Measurements from ENCODE around the gene UPK1A.

GRCh38 chr19:35661995-35662340 is 4.3 kb upstream of the UPK1A start:
- TF ChIP-seq ATF2 (CRISPR knock-in tag; IDR thresholded peaks at IDR 0.05; ENCODE audit: borderline replicate concordance, low read depth): no peak
- TF ChIP-seq CTCF (IDR thresholded peaks at IDR 0.05): no peak
- no peak for TF ChIP-seq CREM (CRISPR knock-in tag; IDR thresholded peaks at IDR 0.05)
- no peak for TF ChIP-seq ZNF423 (CRISPR knock-in tag; IDR thresholded peaks at IDR 0.05)
- TF ChIP-seq ESRRA (CRISPR knock-in tag; IDR thresholded peaks at IDR 0.05; ENCODE audit: borderline replicate concordance): no peak
- no peak for TF ChIP-seq HMGXB4 (CRISPR knock-in tag; IDR thresholded peaks at IDR 0.05)
- no peak for TF ChIP-seq TCF7 (CRISPR knock-in tag; IDR thresholded peaks at IDR 0.05; ENCODE audit: low read depth)
- TF ChIP-seq SP1 (CRISPR knock-in tag; conservative IDR thresholded peaks at IDR 0.05): no peak
- no peak for TF ChIP-seq NR3C1 (CRISPR knock-in tag; conservative IDR thresholded peaks at IDR 0.05; ENCODE audit: low read depth)
- no peak for TF ChIP-seq ZNF138 (CRISPR knock-in tag; conservative IDR thresholded peaks at IDR 0.05)
- TF ChIP-seq ATF3 (CRISPR knock-in tag; conservative IDR thresholded peaks at IDR 0.05): no peak
- TF ChIP-seq RELA (CRISPR knock-in tag; IDR thresholded peaks at IDR 0.05; ENCODE audit: borderline replicate concordance): no peak
